HG02798 (cell line): Measurements from ENCODE around the gene SMARCB1.

Source experiments
- ATAC-seq: cut with Tn5 transposase; IDR thresholded peaks from one replicate; pipeline ENCODE4 v1.9.1; 2021; ENCODE audit warnings: mild to moderate bottlenecking; ENCODE audit not compliant: unreplicated experiment, poor library complexity

SMARCB1 gene

DNA sequence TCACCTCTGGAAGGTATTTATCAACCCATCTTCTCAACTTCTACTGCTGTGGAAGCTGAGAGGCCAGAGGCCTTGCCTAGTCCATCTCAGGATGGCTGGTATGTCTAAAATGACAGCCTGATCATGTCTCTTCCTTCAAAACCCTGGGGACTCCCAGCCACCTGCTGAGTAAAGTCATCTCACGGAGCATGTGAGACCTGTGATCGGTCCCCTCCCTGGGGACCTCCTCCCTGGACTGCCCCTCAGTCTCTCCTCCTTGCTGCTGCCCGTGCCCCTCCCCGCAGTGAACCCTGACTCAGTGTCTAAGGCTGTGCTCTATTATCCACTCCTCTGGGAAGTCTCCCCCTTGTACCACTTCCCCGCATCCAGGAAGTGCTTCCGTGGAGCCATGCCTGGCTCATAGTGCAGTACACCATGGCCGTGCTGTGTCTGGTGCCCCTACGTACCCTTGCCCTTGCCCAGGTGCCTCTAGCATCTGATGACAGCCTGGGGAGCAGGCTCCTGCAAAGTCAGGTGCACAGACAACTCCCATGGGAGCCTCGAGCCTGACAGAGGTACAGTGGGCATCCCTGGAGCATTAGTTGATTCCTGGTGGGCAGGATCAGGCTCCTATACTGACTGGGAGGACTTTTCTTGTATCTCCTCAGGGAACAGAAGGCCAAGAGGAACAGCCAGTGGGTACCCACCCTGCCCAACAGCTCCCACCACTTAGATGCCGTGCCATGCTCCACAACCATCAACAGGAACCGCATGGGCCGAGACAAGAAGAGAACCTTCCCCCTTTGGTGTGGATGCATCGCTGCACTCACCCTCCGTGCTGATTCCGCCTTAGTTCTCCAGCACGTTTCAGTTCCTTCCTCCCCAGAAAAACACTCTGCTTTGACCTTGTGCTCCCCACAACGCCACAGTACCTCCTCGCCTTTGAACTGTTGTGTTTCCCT is 13.8 kb downstream of the SMARCB1 start:
- ATAC-seq: peak; percentile 60

GRCh38 chr22:23801238-23801821 is 14.6 kb downstream of the SMARCB1 start:
- peak; percentile 6 for ATAC-seq

GRCh38 chr22:23801886-23802377 is 15.2 kb downstream of the SMARCB1 start:
- ATAC-seq: no peak

DNA sequence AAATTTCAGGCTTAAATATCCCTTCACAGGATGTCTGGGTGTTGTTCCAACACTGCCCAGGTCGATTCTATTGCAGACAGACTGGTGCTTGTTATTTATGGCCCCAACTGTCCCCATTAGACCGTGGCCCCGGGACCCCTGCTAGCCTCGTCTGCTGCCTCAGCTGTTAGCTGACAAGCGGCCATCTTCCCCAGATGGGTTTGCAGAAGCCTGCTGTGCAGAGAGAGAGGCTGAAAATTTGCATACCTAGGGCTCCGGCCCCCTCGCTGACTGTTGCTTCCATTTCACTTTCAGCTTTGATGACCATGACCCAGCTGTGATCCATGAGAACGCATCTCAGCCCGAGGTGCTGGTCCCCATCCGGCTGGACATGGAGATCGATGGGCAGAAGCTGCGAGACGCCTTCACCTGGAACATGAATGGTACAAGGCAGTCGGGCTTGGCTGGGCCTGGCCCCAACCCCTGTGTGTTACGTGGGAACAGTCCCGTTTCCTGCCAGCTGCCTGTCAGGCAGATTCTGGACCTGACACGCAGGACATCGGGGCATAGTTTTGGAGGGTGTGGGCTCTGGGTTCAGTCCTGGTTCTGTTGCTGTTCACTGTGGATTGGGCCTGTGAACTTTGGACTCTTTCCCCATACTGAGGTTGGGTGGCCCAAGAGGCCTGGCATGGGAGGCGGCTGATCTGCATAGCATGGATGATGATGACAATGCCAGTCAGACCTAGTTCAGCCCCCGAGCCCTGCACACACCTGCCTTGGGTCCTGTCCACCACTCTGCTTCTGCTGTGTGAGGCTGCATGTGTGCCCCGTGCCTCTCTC is 16.4 kb downstream of the SMARCB1 start:
- peak; percentile 36 for ATAC-seq

- ATAC-seq: no peak
Observed at GRCh38 chr22:23804781-23805291, 18.1 kb downstream of the SMARCB1 start.

- no peak for ATAC-seq
Observed at GRCh38 chr22:23806837-23807236, 20.1 kb downstream of the SMARCB1 start.

- no peak for ATAC-seq
Observed at GRCh38 chr22:23812378-23812777, 25.6 kb downstream of the SMARCB1 start.

DNA sequence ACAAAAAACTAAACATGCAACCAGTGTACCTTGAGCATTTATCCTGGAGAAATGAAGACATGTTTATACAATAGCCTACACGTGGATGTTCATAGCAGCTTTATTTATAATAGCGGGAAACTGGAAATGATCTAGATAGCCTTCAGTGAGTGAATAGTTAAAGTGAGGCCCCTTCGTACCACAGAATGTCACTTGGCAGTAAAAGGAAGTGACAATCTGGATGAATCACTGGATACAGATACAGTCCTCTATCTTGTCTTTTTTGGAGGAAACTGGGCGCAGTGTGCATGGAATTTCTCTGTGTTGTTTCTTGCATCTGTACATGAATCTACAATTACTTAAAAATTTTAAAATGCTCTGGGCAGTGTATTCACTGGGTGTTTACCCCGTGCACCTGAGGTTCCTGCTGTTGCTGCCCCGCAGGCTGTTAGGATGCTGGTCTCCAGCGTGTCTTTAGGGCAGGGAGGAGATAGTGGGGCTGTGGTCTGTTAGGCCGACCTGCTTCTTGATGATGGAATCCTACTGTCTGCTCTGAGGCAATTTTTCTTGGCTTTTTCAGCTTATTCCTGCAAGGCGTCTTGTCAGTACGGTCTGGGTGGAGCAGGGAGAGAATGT is 28.9 kb downstream of the SMARCB1 start:
- no peak for ATAC-seq

- no peak for ATAC-seq
Observed at GRCh38 chr22:23816156-23816976, 29.6 kb downstream of the SMARCB1 start.

DNA sequence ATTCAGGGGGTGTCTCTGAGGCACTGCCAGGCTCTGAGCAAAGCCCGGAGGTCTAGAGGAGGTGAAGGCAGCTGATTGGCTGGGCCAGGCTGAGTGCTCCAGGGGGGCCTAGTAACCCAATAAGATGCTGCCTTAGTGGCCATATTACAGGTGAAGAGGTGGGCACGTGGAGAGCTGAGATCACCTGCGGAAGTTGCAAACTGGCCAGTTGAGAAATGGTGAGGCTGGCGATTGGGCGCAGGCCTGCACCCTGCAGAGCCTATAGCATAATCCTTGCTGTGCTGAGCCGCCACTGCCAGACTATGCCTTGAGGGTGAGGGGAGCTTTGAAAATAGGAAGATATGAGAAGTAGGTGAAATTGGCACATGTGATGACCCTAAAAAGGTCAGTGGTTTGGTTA is 30.4 kb downstream of the SMARCB1 start:
- ATAC-seq: no peak

DNA sequence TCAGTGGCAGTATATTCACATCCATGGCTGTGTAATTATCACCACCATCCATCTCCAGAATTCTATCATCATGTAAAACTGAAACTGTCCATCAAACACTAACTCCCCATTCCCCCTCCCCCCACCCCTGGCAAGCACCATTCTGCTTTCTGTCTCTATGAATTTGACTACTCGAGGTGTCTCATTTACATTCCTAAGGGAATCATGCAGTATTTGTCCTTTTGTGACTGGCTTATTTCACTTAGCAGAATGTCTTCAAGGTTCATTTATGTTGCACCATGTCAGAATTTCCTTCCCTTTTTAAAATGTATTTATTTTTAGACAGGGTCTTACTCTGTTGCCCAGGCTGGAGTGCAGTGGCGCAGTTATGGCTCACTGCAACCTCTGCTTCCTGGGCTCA is 31.8 kb downstream of the SMARCB1 start:
- no peak for ATAC-seq

GRCh38 chr22:23820748-23821211 is 34.0 kb downstream of the SMARCB1 start:
- no peak for ATAC-seq

DNA sequence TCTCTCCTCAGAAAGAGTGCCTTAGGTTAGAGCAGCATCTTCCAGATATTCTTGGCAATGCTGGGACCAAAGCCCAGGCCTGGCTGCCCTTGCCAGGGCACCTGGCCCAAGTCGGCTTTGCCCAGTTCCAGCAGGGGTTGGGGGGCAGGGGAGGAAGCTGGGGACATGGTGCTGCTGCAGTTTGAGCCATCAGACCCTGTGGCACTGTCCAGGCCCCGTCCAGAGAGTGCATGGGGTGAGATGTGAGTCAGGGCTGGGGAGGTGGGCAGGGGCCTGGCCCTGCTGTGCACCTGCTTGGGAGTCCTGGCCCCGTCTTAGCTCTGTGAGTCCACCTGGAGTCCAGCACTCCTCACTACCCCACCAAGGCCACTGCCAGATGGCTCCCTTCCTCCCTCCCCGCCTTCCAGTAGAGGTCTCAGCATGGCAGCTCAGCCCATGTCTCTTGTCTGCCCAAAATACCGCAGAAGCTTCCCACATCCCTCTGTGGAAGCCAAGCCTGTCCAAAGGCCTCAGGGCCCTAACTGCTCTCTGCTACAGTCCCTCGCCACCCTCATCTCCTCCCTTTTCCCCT is 35.4 kb downstream of the SMARCB1 start:
- no peak for ATAC-seq

GRCh38 chr22:23823331-23823791 is 36.6 kb downstream of the SMARCB1 start:
- ATAC-seq: no peak

GRCh38 chr22:23824476-23825245 is 37.9 kb downstream of the SMARCB1 start:
- no peak for ATAC-seq

DNA sequence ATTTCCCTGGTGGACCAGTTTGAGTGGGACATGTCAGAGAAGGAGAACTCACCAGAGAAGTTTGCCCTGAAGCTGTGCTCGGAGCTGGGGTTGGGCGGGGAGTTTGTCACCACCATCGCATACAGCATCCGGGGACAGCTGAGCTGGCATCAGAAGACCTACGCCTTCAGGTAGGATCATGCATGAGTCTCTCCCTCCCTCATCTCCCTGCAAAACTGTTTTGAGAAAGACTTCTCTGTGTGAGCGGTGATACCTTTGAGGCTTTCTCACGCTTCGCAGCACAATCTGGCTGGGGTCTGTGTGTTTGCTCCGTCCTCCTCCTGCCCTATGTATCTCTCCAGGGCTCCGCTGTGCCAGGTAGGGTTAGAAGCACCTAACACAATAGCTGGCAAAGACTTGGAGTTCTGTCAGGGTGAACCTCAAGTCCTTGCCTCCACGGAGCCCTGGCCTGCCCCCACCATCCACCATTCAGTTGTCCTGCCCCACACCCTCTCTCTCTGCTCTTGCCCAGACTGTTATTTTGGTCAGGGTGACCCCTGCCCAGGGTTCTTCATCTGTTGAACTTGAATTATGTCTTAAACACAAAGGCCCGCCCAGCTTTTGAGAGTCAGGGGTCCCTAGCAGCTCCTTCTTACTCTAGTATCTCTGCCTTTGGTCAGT is 38.6 kb downstream of the SMARCB1 start:
- ATAC-seq: no peak
